Activated CD4-positive, alpha-beta T cell treated with anti-CD3 and anti-CD28 coated beads, Interleukin-2, amount 10 ng/mL, durations not matched to agents 24 days and 14 days (primary cell): ENCODE results near the gene UCHL1. TPM values are rescaled to one million over a fixed set of nuclear protein-coding genes. Genes with fewer than 3 reads are reported as not detected.
"Not testable (repeated sequence)": the region's sequence is repeated elsewhere in the genome, so short reads cannot be mapped to it uniquely, and the experiment has no call there.

Experiments
- DNase-seq: peaks from one replicate; pipeline ENCODE4 v3.0.0; 2022
- H3K27ac Mint-ChIP-seq: one replicate; pipeline ENCODE4 v1.8.0; 2022; ENCODE audit warnings: mild to moderate bottlenecking, mixed read lengths
- H3K27me3 Mint-ChIP-seq: one replicate; pipeline ENCODE4 v1.8.0; 2022; ENCODE audit warnings: mixed read lengths
- H3K36me3 Mint-ChIP-seq: one replicate; pipeline ENCODE4 v1.8.0; 2022; ENCODE audit warnings: low read depth, mild to moderate bottlenecking, mixed read lengths
- H3K4me1 Mint-ChIP-seq: one replicate; pipeline ENCODE4 v1.8.0; 2021; ENCODE audit warnings: mixed read lengths
- H3K4me3 Mint-ChIP-seq: one replicate; pipeline ENCODE4 v1.8.0; 2022; ENCODE audit warnings: mild to moderate bottlenecking, moderate library complexity, mixed read lengths
- H3K9me3 Mint-ChIP-seq: one replicate; pipeline ENCODE4 v1.8.0; 2021; ENCODE audit warnings: mixed read lengths
- intact Hi-C: fragments of 100-400 bp; cut with micrococcal nuclease; formaldehyde crosslinking; loops from one replicate; pipeline ENCODE4 v1.15.1; 2023
- total RNA-seq: library from RNA; stranded (reverse); gene quantifications from 2 replicates; pipeline ENCODE4 v1.2.3, GENCODE V29; 2022

Gene UCHL1
- total RNA-seq, 1 donor from 2014 or later = 0.35 TPM

DNA sequence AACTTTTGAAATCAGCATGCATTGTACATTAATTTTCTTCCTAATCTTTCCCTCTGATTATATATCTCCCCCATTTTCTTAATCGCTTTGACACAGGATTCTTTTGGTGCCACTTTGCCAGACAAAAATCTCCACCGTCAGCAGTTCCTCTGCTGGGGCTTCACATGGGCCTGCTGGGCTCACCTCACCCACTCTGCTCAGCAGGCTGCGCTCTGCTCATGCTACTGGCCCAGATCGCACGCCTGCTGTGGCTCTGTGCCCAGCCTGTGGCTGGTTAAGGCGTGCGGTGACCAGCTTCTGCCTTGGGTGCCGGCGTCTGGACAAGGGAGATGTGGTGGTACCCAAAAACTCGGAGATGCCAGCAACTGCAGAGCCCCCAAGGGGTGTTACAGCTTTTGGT lies 31.1 kb downstream of the UCHL1 start:
- DNase-seq = no peak
- no peak overlapping the region for H3K27ac Mint-ChIP-seq
- no peaks in the 10 kb centered on the region for H3K36me3 Mint-ChIP-seq
- intact Hi-C loops = no loop called here
- no peak overlapping the region for H3K4me3 Mint-ChIP-seq
- no peaks in the 10 kb centered on the region for H3K9me3 Mint-ChIP-seq
- no peaks in the 10 kb centered on the region for H3K4me1 Mint-ChIP-seq
- H3K27me3 Mint-ChIP-seq = no peaks in the 10 kb centered on the region

DNA sequence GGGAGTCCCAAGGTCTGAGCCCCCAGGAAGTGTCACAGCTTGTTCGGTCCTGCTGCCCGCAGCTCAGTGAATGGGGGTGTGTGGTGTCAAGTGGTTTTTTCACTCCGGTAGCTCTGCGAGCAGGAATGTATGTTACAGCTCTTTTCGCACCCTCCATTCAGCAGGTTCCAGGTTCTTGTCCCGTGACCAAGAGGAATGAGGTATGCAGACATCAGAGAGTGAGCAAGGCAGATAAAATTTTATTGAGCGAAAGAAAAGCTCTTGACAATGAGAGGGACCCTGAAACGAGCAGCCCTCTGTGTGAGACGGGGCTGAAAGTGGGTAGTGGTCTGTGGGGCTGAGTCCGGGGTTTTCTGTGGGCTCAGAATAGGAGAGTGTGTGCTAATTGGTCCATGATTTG lies 31.5 kb downstream of the UCHL1 start:
- Mint-ChIP-seq H3K36me3 (no peaks in the 10 kb centered on the region), H3K27ac (no peak overlapping the region), H3K27me3 (no peaks in the 10 kb centered on the region), H3K4me3 (no peak overlapping the region), H3K9me3 (no peaks in the 10 kb centered on the region), H3K4me1 (no peaks in the 10 kb centered on the region)
- intact Hi-C loops = no loop called here
- DNase-seq = no peak

DNA sequence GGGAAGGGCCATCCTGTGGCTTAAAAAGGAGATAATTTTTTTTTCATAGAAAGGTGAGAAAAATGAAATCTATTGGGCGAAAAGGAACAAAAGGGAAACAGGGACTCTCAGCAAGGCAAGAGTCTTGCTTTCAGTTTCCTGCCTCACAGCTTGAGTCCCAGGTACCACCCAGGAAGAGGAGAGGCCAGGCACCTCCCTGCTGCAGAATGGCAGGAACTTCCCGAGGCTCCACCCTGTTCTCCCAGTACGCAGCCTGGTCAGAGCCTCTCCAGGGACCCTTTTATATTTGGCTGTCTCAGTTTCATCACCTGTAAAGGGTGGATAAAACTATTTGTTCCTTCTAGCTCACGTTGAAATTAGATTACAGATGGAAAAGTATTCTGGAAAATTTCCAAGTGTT lies 33.8 kb downstream of the UCHL1 start:
- peaks cover 3% of the 10 kb centered on the region for H3K9me3 Mint-ChIP-seq
- no peaks in the 10 kb centered on the region for H3K36me3 Mint-ChIP-seq
- H3K4me1 Mint-ChIP-seq = no peaks in the 10 kb centered on the region
- H3K27me3 Mint-ChIP-seq = no peaks in the 10 kb centered on the region
- H3K4me3 Mint-ChIP-seq = no peak overlapping the region
- no peak overlapping the region for H3K27ac Mint-ChIP-seq
- no peak for DNase-seq
- intact Hi-C loops = no loop called here

DNA sequence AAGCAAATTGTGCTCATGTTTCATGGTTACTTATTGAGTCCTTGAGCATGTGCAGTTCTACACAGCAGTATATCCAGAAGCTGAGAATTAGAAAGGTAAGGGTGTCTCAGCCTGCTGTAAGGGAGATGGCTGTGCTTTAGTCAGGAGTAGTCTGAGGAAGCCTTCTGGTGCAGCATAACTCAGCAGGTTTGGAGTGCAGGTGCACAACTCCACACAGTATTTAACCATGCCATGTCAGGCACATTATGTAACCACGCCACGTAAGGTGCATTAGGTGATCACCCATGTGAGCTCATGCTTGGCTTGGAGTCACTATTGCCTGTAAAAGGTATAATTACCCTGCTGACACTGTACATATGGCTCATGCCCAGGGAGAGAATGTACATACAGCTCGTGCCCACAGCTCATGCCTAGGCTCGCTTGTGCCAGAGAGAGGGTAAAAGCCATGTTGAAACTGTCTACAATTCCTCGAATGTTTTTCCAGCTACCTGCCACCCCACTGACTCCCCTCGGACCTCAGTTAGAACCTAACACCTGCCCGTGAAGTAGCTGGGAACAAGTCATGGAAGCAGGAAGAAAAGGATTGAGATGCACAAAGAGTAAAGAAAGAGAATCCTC lies 37.8 kb downstream of the UCHL1 start:
- H3K27me3 Mint-ChIP-seq = no peaks in the 10 kb centered on the region
- H3K4me1 Mint-ChIP-seq = no peaks in the 10 kb centered on the region
- DNase-seq = no peak
- peaks cover 3% of the 10 kb centered on the region for H3K9me3 Mint-ChIP-seq
- no peak overlapping the region for H3K27ac Mint-ChIP-seq
- no peak overlapping the region for H3K4me3 Mint-ChIP-seq
- H3K36me3 Mint-ChIP-seq = no peaks in the 10 kb centered on the region
- intact Hi-C loops = no loop called here

DNA sequence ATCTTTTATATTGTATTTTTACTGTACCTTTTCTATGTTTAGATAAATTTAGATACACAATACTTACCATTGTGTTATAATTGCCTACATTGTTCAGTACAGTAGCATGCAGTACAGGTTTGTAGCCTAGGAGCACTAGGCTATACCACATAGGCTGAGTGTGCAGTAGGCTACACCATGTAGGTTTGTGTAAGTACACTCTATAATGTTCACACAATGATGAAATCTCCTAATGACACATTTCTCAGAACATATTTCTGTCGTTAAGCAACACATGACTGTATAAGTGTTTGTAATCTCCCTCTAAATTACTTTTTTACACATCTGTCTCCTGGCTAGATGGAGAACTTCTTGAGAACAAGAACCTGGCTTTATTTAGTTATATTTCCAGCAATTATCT lies 40.3 kb downstream of the UCHL1 start:
- Mint-ChIP-seq H3K27ac (no peak overlapping the region), H3K36me3 (no peaks in the 10 kb centered on the region), H3K27me3 (no peaks in the 10 kb centered on the region), H3K4me1 (no peaks in the 10 kb centered on the region), H3K4me3 (no peak overlapping the region), H3K9me3 (peaks cover 3% of the 10 kb centered on the region)
- DNase-seq = no peak
- intact Hi-C loops = no loop called here

DNA sequence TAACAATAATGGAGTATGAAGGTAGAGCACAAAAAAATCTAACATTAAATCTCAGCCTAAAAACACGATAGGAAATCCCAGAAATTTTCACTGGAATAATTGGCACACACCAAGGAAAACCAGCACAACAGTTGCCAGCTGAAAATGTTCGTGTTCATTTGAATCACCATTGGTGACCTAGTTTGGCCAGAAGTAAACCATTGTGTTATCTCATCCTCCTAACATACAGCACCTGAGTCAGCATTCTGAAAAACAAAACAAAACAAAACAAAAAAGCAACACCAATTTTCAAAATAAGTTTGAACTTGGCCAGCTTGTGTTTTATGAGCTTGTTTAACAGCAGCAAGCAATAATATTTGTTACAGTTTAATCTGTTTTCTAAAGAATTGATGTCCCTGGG lies 41.1 kb downstream of the UCHL1 start:
- peaks cover 3% of the 10 kb centered on the region for H3K9me3 Mint-ChIP-seq
- H3K36me3 Mint-ChIP-seq = no peaks in the 10 kb centered on the region
- H3K4me3 Mint-ChIP-seq = no peak overlapping the region
- H3K4me1 Mint-ChIP-seq = no peaks in the 10 kb centered on the region
- DNase-seq = no peak
- intact Hi-C loops = no loop called here
- H3K27me3 Mint-ChIP-seq = no peaks in the 10 kb centered on the region
- H3K27ac Mint-ChIP-seq = no peak overlapping the region

DNA sequence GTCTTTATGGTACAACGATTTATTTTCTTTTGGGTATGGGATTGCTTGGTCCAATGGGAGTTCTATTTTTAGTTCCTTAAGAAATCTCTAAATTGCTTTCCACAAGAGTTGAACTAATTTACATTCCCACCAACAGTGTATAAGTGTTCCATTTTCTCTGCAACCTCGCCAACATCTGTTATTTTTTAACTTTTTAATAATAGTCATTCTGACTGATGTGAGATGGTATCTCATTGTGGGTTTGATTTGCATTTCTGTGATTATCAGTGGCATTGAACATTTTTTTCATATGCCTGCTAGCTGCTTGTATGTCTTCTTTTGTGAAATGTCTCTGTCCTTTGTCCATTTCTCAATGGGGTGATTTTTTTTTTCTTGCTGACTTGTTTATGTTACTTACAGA lies 42.8 kb downstream of the UCHL1 start:
- no peak overlapping the region for H3K27ac Mint-ChIP-seq

DNA sequence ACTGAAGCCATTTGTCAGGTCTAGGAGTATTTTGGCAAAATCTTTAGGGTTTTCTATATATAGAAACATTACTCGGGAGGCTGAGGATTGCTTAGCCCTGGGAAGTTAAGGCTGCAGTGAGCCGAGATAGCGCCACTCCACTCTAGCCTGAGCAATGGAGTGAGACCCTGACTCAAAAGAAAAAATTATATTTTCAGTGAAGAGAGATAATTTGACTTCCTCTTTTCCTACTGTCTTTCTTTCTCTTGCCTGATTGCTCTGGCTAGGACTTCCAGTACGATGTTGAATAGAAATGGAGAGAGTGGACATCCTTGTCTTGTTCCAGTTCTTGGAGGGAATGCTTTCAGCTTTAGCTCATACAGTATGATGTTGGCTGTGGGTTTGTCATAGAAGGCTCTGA lies 44.4 kb downstream of the UCHL1 start:
- Mint-ChIP-seq H3K27ac (no peak overlapping the region), H3K36me3 (no peaks in the 10 kb centered on the region), H3K9me3 (no peaks in the 10 kb centered on the region), H3K27me3 (no peaks in the 10 kb centered on the region), H3K4me3 (no peak overlapping the region), H3K4me1 (no peaks in the 10 kb centered on the region)
- intact Hi-C loops = no loop called here
- no peak for DNase-seq

More for the DNA sequence above, 42.8 kb downstream of the UCHL1 start:
- Mint-ChIP-seq H3K9me3 (peaks cover 3% of the 10 kb centered on the region), H3K4me3 (no peak overlapping the region), H3K27me3 (no peaks in the 10 kb centered on the region), H3K4me1 (no peaks in the 10 kb centered on the region), H3K36me3 (no peaks in the 10 kb centered on the region)
- intact Hi-C loops = no loop called here
- no peak for DNase-seq

DNA sequence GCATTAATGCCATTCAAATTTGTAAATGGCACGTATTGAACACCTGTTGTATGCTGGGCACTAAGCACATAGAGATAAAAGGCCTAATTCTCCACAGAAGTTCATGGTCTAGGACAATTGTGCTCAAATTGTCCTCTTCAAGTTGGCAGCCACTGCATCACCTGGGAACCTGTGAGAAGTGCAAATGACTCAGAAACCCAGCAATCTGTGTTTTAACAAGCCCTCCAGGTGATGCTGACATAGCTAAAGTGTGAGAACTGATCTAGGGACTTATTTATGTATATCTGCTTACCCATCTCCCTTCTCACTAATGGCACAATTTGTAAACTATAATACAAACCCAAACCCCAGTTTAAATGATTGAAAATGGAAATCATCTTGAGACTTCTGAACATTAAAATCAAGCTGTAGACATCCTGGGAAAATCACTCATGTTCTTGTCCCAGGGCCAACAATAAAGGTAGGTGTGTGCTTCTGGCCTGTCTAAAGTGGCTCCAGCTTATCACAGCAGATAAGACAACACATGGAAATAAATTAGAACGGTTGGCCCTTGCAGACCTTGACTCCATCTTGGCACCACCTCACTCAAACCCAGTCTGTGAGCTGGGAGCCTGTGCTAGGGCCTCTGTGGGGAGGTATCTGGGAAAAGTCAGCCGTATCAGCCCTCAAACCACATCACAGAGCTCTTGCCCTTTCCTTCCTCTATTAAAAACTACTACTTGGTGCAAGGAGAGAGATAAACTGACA lies 46.8 kb downstream of the UCHL1 start:
- Mint-ChIP-seq H3K27me3 (no peaks in the 10 kb centered on the region), H3K36me3 (no peaks in the 10 kb centered on the region), H3K4me3 (no peak overlapping the region), H3K4me1 (no peaks in the 10 kb centered on the region), H3K27ac (no peak overlapping the region), H3K9me3 (no peaks in the 10 kb centered on the region)
- intact Hi-C loops = no loop called here
- DNase-seq = no peak

DNA sequence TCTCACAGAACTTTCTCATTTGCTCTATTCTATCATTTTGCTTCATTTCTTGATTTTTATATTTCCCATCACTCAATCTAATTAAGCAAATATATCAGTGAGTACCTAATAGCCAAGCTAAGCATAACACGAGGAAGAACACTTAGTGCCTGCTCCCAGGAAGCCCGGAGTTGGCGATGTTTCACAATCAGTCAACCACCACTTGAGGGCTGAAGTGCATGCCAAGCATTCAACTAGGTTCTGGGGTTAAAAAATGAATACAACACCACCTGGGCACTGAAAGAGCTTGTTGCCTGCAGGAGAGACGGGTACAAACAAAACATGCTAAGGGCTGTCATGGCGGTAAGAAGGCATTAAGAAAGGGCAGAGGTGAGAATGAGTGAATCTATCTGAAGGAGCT lies 47.5 kb downstream of the UCHL1 start:
- Mint-ChIP-seq H3K4me1 (no peaks in the 10 kb centered on the region), H3K9me3 (no peaks in the 10 kb centered on the region), H3K36me3 (no peaks in the 10 kb centered on the region), H3K4me3 (no peak overlapping the region), H3K27me3 (no peaks in the 10 kb centered on the region), H3K27ac (no peak overlapping the region)
- intact Hi-C loops = no loop called here
- no peak for DNase-seq

DNA sequence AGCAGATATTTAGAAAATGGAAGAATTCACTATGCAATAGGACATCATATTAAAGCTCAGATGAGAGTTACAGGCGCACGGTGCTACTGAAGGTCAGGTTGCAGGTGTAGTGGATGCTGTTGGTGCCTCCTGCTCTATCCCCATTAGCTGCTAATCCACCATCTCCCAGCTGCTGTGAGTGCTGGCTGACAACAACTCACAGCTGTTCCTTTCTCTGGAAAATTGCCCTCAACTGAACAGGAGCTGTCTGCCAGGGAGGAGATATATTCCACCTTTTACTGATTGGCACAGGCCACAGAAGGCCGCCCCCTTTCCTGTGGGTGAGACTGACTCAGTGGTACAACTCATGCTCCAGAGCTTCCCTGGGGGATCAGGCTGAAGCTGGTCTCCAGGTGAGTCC lies 48.7 kb downstream of the UCHL1 start:
- no peaks in the 10 kb centered on the region for H3K4me1 Mint-ChIP-seq
- intact Hi-C loops = no loop called here
- DNase-seq = no peak
- H3K9me3 Mint-ChIP-seq = no peaks in the 10 kb centered on the region
- H3K4me3 Mint-ChIP-seq = no peak overlapping the region
- H3K27me3 Mint-ChIP-seq = no peaks in the 10 kb centered on the region
- H3K27ac Mint-ChIP-seq = no peak overlapping the region
- no peaks in the 10 kb centered on the region for H3K36me3 Mint-ChIP-seq

DNA sequence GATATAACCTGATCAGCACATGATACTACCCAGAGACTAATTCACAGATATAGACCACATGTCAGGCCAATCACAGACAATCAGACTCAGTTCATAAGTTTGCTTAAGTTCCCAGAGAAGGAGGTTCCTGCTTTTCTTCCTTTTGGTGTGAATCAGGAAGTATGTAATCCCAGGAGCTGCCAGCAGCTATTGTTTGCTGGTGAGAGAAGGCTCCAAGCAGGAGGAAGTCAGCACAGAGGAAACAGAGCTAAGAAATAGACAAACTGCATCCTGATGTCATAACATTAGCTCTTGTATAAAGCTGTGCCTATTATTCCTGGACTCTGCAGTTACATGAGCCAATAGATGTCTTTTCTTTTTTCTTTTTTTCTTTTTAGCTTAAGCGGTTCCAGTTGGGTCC lies 50.9 kb downstream of the UCHL1 start:
- no peak for DNase-seq
- no peaks in the 10 kb centered on the region for H3K36me3 Mint-ChIP-seq
- no peak overlapping the region for H3K27ac Mint-ChIP-seq
- intact Hi-C loops = no loop called here
- no peaks in the 10 kb centered on the region for H3K4me1 Mint-ChIP-seq
- no peaks in the 10 kb centered on the region for H3K9me3 Mint-ChIP-seq
- no peaks in the 10 kb centered on the region for H3K27me3 Mint-ChIP-seq
- no peak overlapping the region for H3K4me3 Mint-ChIP-seq

DNA sequence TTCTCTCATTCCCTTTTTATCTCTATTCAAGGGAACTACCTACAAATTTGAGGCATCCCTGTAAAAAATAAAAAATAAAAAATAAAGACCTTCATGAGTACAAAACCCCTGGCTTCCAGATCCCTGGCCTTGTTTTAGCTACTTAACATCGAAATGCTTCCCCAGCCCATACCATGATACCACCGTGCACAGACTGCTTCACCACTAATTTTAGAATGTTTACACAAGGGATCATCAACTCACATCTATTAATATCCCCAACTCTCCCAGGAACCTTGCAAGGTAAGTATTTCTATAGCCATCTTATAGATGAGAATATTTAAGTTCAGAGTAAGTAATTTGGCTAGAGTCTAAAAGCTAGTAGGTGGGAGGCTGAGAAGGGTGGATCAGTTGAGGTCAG lies 51.7 kb downstream of the UCHL1 start:
- Mint-ChIP-seq H3K36me3 (no peaks in the 10 kb centered on the region), H3K9me3 (no peaks in the 10 kb centered on the region), H3K27ac (no peak overlapping the region), H3K27me3 (no peaks in the 10 kb centered on the region), H3K4me1 (no peaks in the 10 kb centered on the region), H3K4me3 (no peak overlapping the region)
- DNase-seq = no peak
- intact Hi-C loops = no loop called here

DNA sequence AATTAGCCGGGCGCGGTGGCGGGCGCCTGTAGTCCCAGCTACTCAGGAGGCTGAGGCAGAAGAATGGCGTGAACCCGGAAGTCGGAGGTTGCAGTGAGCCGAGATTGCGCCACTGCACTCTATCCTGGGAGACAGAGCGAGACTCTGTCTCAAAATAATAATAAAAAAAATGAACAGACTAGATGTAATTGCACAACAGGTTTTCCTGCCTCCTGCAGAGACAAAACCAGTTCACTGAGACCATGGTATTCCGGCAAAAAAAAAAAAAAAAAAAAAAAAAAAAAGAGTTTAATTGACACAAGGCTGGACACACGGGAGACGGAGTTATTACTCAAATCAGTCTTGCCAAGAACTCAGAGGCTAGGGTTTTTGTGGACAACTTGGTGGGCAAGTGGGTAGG lies 58.7 kb downstream of the UCHL1 start:
- H3K9me3 Mint-ChIP-seq, H3K4me3 Mint-ChIP-seq: not testable (repeated sequence)

DNA sequence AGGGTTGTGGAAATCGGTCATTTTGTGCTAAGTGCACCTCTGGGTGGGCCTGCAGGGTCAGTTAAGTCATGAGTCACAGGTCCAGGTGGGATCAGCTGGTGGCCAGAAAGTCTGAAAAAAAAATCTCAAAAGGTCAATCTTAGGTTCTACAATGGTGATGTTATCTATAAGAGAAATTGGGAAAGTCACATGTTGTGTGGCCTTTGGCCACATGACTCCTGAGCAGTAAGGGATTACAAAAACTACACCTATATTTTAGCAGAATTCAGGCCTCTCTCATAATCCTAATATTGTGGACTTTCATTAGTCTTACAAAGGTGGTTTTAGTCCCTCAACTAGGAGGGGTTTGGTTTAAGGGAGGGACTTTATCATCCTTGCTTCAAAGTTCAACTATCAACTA lies 59.1 kb downstream of the UCHL1 start:
- H3K27me3 Mint-ChIP-seq = no peaks in the 10 kb centered on the region
- no peak overlapping the region for H3K4me3 Mint-ChIP-seq
- H3K9me3 Mint-ChIP-seq = no peaks in the 10 kb centered on the region
- H3K27ac Mint-ChIP-seq = no peak overlapping the region
- H3K4me1 Mint-ChIP-seq = no peaks in the 10 kb centered on the region
- no peaks in the 10 kb centered on the region for H3K36me3 Mint-ChIP-seq
- intact Hi-C loops = no loop called here
- no peak for DNase-seq

More for the DNA sequence above, 58.7 kb downstream of the UCHL1 start:
- H3K36me3 Mint-ChIP-seq, H3K27me3 Mint-ChIP-seq, intact Hi-C loops, H3K4me1 Mint-ChIP-seq, DNase-seq, H3K27ac Mint-ChIP-seq: not testable (repeated sequence)
